ENCODE data around the gene TNIP1.

TNIP1 gene

GRCh38 chr5:151080613-151081430 is at the start of gene TNIP1:
TNIP1 (minus strand) TSS chr5:151081034; CDS start chr5:151065095, 15,939 bp downstream.
- peak; percentile 94 for DNase-seq
- in situ Hi-C loops (cut with MboI; ENCODE audit: low pct_unique_long_range_greater_than_20kb, low sequenced_read_pairs): no loop called here

GRCh38 chr5:151130235-151130921 is 49.5 kb upstream of the TNIP1 start:
- no peak for DNase-seq
- in situ Hi-C loops (cut with MboI; ENCODE audit: low pct_unique_long_range_greater_than_20kb, low sequenced_read_pairs): no loop called here

- in situ Hi-C loops (cut with MboI; ENCODE audit: low pct_unique_long_range_greater_than_20kb, low sequenced_read_pairs): no loop called here
- no peak for DNase-seq
Observed at GRCh38 chr5:151128817-151129216, 48.0 kb upstream of the TNIP1 start.

- in situ Hi-C loops (cut with MboI; ENCODE audit: low pct_unique_long_range_greater_than_20kb, low sequenced_read_pairs): no loop called here
- no peak for DNase-seq
Observed at GRCh38 chr5:151127926-151128325, 47.1 kb upstream of the TNIP1 start.

- in situ Hi-C loops (cut with MboI; ENCODE audit: low pct_unique_long_range_greater_than_20kb, low sequenced_read_pairs): no loop called here
- DNase-seq: peak; percentile 67
Observed at GRCh38 chr5:151126199-151126645, 45.4 kb upstream of the TNIP1 start.

GRCh38 chr5:151125421-151125820 is 44.6 kb upstream of the TNIP1 start:
- no peak for DNase-seq
- in situ Hi-C loops (cut with MboI; ENCODE audit: low pct_unique_long_range_greater_than_20kb, low sequenced_read_pairs): no loop called here

- in situ Hi-C loops (cut with MboI; ENCODE audit: low pct_unique_long_range_greater_than_20kb, low sequenced_read_pairs): no loop called here
- no peak for DNase-seq
Observed at GRCh38 chr5:151123897-151124751, 43.3 kb upstream of the TNIP1 start.

- no peak for DNase-seq
- in situ Hi-C loops (cut with MboI; ENCODE audit: low pct_unique_long_range_greater_than_20kb, low sequenced_read_pairs): no loop called here
Observed at GRCh38 chr5:151122828-151123227, 42.0 kb upstream of the TNIP1 start.

GRCh38 chr5:151121665-151122064 is 40.8 kb upstream of the TNIP1 start:
- in situ Hi-C loops (cut with MboI; ENCODE audit: low pct_unique_long_range_greater_than_20kb, low sequenced_read_pairs): no loop called here
- no peak for DNase-seq

- in situ Hi-C loops (cut with MboI; ENCODE audit: low pct_unique_long_range_greater_than_20kb, low sequenced_read_pairs): no loop called here
- no peak for DNase-seq
Observed at GRCh38 chr5:151121095-151121494, 40.3 kb upstream of the TNIP1 start.

GRCh38 chr5:151118913-151119575 is 38.2 kb upstream of the TNIP1 start:
- DNase-seq: no peak
- in situ Hi-C loops (cut with MboI; ENCODE audit: low pct_unique_long_range_greater_than_20kb, low sequenced_read_pairs): no loop called here

- DNase-seq: peak; percentile 79
- in situ Hi-C loops (cut with MboI; ENCODE audit: low pct_unique_long_range_greater_than_20kb, low sequenced_read_pairs): no loop called here
Observed at GRCh38 chr5:151115272-151115905, 34.6 kb upstream of the TNIP1 start.

- no peak for DNase-seq
- in situ Hi-C loops (cut with MboI; ENCODE audit: low pct_unique_long_range_greater_than_20kb, low sequenced_read_pairs): no loop called here
Observed at GRCh38 chr5:151113651-151114050, 32.8 kb upstream of the TNIP1 start.

GRCh38 chr5:151110992-151111391 is 30.2 kb upstream of the TNIP1 start:
- no peak for DNase-seq
- in situ Hi-C loops (cut with MboI; ENCODE audit: low pct_unique_long_range_greater_than_20kb, low sequenced_read_pairs): no loop called here

- no peak for DNase-seq
- in situ Hi-C loops (cut with MboI; ENCODE audit: low pct_unique_long_range_greater_than_20kb, low sequenced_read_pairs): no loop called here
Observed at GRCh38 chr5:151110122-151110681, 29.4 kb upstream of the TNIP1 start.

- in situ Hi-C loops (cut with MboI; ENCODE audit: low pct_unique_long_range_greater_than_20kb, low sequenced_read_pairs): no loop called here
- DNase-seq: no peak
Observed at GRCh38 chr5:151108566-151108965, 27.7 kb upstream of the TNIP1 start.

- DNase-seq: no peak
Observed at GRCh38 chr5:151107738-151108520, 27.1 kb upstream of the TNIP1 start.

GRCh38 chr5:151107084-151107483 is 26.2 kb upstream of the TNIP1 start:
- DNase-seq: no peak
- in situ Hi-C loops (cut with MboI; ENCODE audit: low pct_unique_long_range_greater_than_20kb, low sequenced_read_pairs): no loop called here

More at GRCh38 chr5:151107738-151108520, 27.1 kb upstream of the TNIP1 start:
- in situ Hi-C loops (cut with MboI; ENCODE audit: low pct_unique_long_range_greater_than_20kb, low sequenced_read_pairs): no loop called here

Measured in KBM-7 (cell line).